ENCODE measurements around the gene NACC2. TPM values are rescaled to one million over a fixed set of nuclear protein-coding genes. Genes with fewer than 3 reads are reported as not detected.
A peak's percentile ranks its signal among the peaks of the same experiment; 100 is the strongest.

The NACC2 gene
- total RNA-seq, 1 experiment from 2014 or later: 22.0 TPM

GRCh38 chr9:136090768-136091581, 4.1 kb downstream of the NACC2 start:
- no peaks in the 10 kb centered on the region for H3K4me1 Mint-ChIP-seq (ENCODE audit: low read depth, unreplicated experiment)
- peaks cover 12% of the 10 kb centered on the region for H3K4me1 ChIP-seq
- CTCF ChIA-PET: no interaction called here

GRCh38 chr9:136090056-136090735, 4.9 kb downstream of the NACC2 start:
- no TSS peak for BruUV-seq (replicated peaks)
- DNase-seq: no peak
- no peak overlapping the region for H3K4me3 ChIP-seq (ENCODE audit: low read depth, low read length)
- Mint-ChIP-seq H3K27ac (ENCODE audit: unreplicated experiment) (no peak overlapping the region), H3K27me3 (ENCODE audit: insufficient read depth, unreplicated experiment) (no peaks in the 10 kb centered on the region), H3K36me3 (ENCODE audit: insufficient read depth, unreplicated experiment) (peaks cover 9% of the 10 kb centered on the region), H3K4me3 (ENCODE audit: unreplicated experiment) (no peak overlapping the region), H3K9me3 (ENCODE audit: unreplicated experiment) (no peaks in the 10 kb centered on the region), H3K4me1 (ENCODE audit: low read depth, unreplicated experiment) (no peaks in the 10 kb centered on the region)
- H3K4me1 ChIP-seq: peaks cover 9% of the 10 kb centered on the region
- ChIA-PET CTCF (interaction anchor here (1.1 kb wide), 1 partner anchor 32 kb away, joined by 4 read pairs; no protein-coding TSS in a partner anchor), POLR2A (interaction anchor here (0.6 kb wide), 1 partner anchor 81 kb away, joined by 3 read pairs; no protein-coding TSS in a partner anchor)
- no peak for TF ChIP-seq CTCF (IDR thresholded peaks at IDR 0.05; ENCODE audit: insufficient read depth in 1 of 2, low read depth in 1 of 2, low read length in 1 of 2, severe bottlenecking in 1 of 2, unreplicated experiment in 1 of 2)
- no peaks in the 10 kb centered on the region for H3K9me3 ChIP-seq
- no peaks in the 10 kb centered on the region for H3K36me3 ChIP-seq (ENCODE audit: control insufficient read depth, insufficient read depth, low read length)
- intact Hi-C loops (cut with micrococcal nuclease; ENCODE audit: unreplicated experiment): no loop called here
- H3K27me3 ChIP-seq (replicated peaks; ENCODE audit: control insufficient read depth, insufficient read depth, low read length): no peaks in the 10 kb centered on the region

More at GRCh38 chr9:136090768-136091581, 4.1 kb downstream of the NACC2 start:
- Mint-ChIP-seq H3K9me3 (ENCODE audit: unreplicated experiment) (no peaks in the 10 kb centered on the region), H3K27me3 (ENCODE audit: insufficient read depth, unreplicated experiment) (no peaks in the 10 kb centered on the region), H3K36me3 (ENCODE audit: insufficient read depth, unreplicated experiment) (peaks cover 9% of the 10 kb centered on the region), H3K4me3 (ENCODE audit: unreplicated experiment) (no peak overlapping the region), H3K27ac (ENCODE audit: unreplicated experiment) (peak overlapping the region; percentile 53)
- no TSS peak for BruUV-seq (replicated peaks)
- TF ChIP-seq CTCF (IDR thresholded peaks at IDR 0.05; ENCODE audit: insufficient read depth in 1 of 2, low read depth in 1 of 2, low read length in 1 of 2, severe bottlenecking in 1 of 2, unreplicated experiment in 1 of 2): no peak
- Histone ChIP-seq H3K27me3 (replicated peaks; ENCODE audit: control insufficient read depth, insufficient read depth, low read length) (no peaks in the 10 kb centered on the region), H3K36me3 (ENCODE audit: control insufficient read depth, insufficient read depth, low read length) (no peaks in the 10 kb centered on the region), H3K9me3 (no peaks in the 10 kb centered on the region), H3K4me3 (ENCODE audit: low read depth, low read length) (no peak overlapping the region)
- POLR2A ChIA-PET: no interaction called here
- intact Hi-C loops (cut with micrococcal nuclease; ENCODE audit: unreplicated experiment): no loop called here
- DNase-seq: no peak

GRCh38 chr9:136089697-136090045, 5.4 kb downstream of the NACC2 start:
- no peak overlapping the region for H3K4me3 ChIP-seq (ENCODE audit: low read depth, low read length)
- H3K4me1 ChIP-seq: peaks cover 9% of the 10 kb centered on the region
- CTCF ChIA-PET: interaction anchor here (0.6 to 1.1 kb wide), 3 partner anchors 33 to 486 kb away, joined by 3 to 4 read pairs (median 3); no protein-coding TSS in a partner anchor
- Mint-ChIP-seq H3K9me3 (ENCODE audit: unreplicated experiment) (no peaks in the 10 kb centered on the region), H3K27ac (ENCODE audit: unreplicated experiment) (no peak overlapping the region), H3K4me3 (ENCODE audit: unreplicated experiment) (no peak overlapping the region), H3K27me3 (ENCODE audit: insufficient read depth, unreplicated experiment) (no peaks in the 10 kb centered on the region), H3K4me1 (ENCODE audit: low read depth, unreplicated experiment) (no peaks in the 10 kb centered on the region), H3K36me3 (ENCODE audit: insufficient read depth, unreplicated experiment) (peaks cover 9% of the 10 kb centered on the region)
- TF ChIP-seq CTCF (IDR thresholded peaks at IDR 0.05; ENCODE audit: insufficient read depth in 1 of 2, low read depth in 1 of 2, low read length in 1 of 2, severe bottlenecking in 1 of 2, unreplicated experiment in 1 of 2): peak in 1 of 2 experiments; percentile 14
- no peaks in the 10 kb centered on the region for H3K36me3 ChIP-seq (ENCODE audit: control insufficient read depth, insufficient read depth, low read length)
- DNase-seq: no peak
- intact Hi-C loops (cut with micrococcal nuclease; ENCODE audit: unreplicated experiment): no loop called here
- H3K9me3 ChIP-seq: no peaks in the 10 kb centered on the region
- POLR2A ChIA-PET: interaction anchor here (0.6 kb wide), 1 partner anchor 81 kb away, joined by 3 read pairs; no protein-coding TSS in a partner anchor
- no peaks in the 10 kb centered on the region for H3K27me3 ChIP-seq (replicated peaks; ENCODE audit: control insufficient read depth, insufficient read depth, low read length)
- BruUV-seq (replicated peaks): no TSS peak

All from Caco-2 (cell line).